Endometrium (tissue), 2 donors: Measurements from ENCODE around the gene UPK2.
"Not testable (repeated sequence)": the region's sequence is repeated elsewhere in the genome, so short reads cannot be mapped to it uniquely, and the experiment has no call there.

Experiments used
- FAIRE-seq: peaks from 2 replicates; lab custom pipeline; 2012; peaks lifted over from hg19 to GRCh38; lab: Jason Lieb, UNC
- donor health status: control.
- donor health status: control.

UPK2 gene

GRCh38 chr11:118988280-118988679, 32.2 kb downstream of the UPK2 start:
- FAIRE-seq, result no peak

GRCh38 chr11:118991486-118992038, 35.5 kb downstream of the UPK2 start:
- FAIRE-seq, result not testable (repeated sequence)

GRCh38 chr11:118996926-118997626, 41.0 kb downstream of the UPK2 start:
- FAIRE-seq, result no peak

GRCh38 chr11:118997627-118998387, 41.7 kb downstream of the UPK2 start, which contains the start of gene CENATAC:
TSS of gene CENATAC (plus strand) at chr11:118998138. CDS start at chr11:118998198, 60 bp downstream.
- FAIRE-seq, result no peak

- no peak for FAIRE-seq
Observed at GRCh38 chr11:118998388-118998717, 42.3 kb downstream of the UPK2 start.

GRCh38 chr11:118998822-118999221, 42.7 kb downstream of the UPK2 start:
- FAIRE-seq, result no peak

- no peak for FAIRE-seq
Observed at GRCh38 chr11:119000906-119001305, 44.8 kb downstream of the UPK2 start.

GRCh38 chr11:119006656-119007055, 50.6 kb downstream of the UPK2 start:
- FAIRE-seq, result no peak
